Occipital lobe (tissue), 2 donors: ENCODE measurements around the gene ADK. TPM values are rescaled to one million over a fixed set of nuclear protein-coding genes. Genes with fewer than 3 reads are reported as not detected.
"Not testable (repeated sequence)": the region's sequence is repeated elsewhere in the genome, so short reads cannot be mapped to it uniquely, and the experiment has no call there.

Experiments
- DNase-seq: peaks from one replicate; lab custom pipeline; 2025; lab: John Stamatoyannopoulos, UW
- total RNA-seq: library from RNA; depleted of rRNA; stranded (reverse); fragments of >200 nt; gene quantifications from one replicate; pipeline ENCODE4 v1.2.3, GENCODE V29; 2014

ADK gene
- total RNA-seq, 1 donor from 2014 or later: 39.8 TPM

DNA sequence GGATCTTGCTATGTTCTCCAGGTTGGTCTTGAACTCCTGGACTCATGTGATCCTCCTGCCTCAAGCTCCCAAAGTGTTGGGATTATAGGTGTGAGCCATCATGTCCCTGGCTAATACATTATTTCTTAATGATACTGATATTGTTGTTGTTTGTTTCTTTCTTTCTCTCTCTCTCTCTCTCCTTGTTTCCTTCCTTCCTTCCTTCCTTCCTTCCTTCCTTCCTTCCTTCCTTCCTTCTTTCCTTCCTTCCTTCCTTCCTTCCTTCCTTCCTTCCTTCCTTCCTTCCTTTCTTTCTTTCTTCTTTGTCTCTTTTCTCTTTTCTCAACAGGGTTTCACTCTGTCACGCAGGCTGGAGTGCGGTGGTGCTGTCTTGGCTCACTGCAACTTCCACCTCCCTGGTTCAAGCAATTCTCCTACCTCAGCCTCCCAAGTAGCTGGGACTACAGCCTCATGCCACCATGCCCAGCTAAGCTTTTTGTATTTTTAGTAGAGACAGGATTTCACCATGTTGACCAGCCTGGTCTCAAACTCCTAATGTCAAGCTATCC is 149.1 kb downstream of the ADK start:
- not testable (repeated sequence) for DNase-seq

DNA sequence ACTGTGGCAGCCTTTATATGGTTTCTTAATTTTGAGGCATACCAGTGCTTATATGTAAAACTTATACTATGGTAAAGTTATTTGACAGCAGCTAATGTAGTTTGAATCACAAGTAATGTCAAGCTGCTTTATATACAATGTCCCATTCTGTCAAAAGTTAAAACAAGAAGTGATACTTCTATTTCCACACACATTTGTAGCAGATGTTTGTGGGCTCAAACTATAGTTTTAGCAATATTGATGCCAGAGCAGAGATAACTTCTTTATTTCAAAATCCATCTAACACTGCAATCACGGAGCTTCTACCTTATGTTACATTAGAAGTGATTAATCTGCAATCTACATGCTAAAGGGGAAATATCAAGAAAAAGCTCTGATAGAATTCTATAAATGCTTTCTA is 149.6 kb downstream of the ADK start:
- no peak for DNase-seq

DNA sequence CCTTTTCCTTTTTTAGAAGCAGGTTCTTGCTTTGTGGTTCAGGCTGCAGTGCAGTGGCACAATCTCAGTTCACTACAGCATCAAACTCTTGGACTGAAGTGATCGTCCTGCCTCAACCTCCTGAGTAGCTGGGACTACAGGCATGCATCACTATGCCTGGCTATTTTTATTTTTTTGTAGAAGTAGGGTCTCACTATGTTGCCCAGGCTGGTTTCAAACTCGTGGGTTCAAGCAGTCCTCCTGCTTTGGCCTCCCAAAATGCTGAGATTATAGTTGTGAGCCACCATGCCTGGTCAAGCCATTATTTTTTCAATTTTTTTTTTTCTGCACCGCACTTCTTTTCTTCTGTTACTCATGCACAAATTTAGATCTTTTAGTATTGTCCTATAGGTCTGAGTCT is 154.7 kb downstream of the ADK start:
- no peak for DNase-seq

DNA sequence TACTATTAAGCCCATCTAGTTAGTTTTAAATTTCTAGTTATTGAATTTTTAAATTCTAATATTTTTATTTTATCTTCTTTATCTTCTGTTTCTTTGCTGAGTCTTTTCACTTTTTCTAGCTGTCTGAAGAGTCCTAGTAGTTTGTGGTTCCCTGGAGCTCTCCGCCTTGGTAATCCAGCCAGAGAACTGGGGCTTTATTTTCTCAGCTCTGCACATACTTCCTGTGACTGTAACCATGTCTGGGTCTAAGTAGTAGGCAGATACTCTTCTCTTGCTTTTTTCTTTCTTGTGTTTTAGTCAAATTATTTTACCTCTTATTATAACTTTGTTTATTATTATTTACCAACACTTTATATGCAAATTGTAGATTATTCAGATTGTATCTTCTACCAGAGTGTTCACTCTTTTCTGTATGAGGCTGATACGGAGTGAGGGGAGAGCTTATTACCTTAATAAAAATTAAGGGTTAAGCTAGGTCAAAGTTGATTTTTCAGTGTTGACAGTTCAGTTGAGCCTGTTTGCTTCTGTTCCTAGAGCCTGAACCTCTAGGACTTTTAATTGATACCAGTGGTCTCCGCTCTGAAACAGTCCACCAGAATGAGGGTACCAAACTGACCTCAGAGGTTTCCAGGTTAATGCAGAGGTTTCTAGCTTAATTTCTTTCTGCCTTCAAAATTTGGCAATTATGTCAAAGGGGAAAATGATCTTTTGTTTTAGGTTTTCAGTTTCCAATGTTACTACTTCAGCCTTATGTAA is 155.4 kb downstream of the ADK start:
- DNase-seq: no peak

DNA sequence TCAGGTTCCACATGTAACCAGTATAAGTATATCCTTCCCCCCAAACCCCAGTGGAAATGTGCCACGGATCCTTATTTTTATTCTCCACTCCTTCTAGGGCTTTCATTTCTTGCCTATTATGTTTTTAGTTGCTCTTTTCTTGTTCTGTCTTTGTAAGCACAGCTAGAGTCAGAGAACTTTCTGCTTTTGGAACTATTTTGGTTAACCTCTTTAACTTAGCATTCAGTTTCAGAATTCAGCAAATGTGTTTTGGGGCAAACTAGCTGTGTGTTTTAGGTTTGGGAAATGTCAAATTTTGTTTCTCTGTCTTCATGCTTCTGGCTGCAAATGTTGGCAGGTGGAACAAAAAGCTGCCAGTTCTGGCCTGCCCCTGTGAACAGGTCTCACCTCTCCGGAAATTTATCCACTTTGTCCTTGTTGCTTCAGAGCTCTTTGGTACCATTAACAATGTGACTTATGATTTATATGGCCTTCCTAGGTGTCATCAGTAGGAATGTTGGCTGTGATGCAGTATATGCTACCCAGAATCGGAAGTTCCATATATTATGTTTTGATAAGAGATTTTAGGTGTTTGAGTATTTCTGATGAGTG is 156.1 kb downstream of the ADK start:
- DNase-seq: no peak

DNA sequence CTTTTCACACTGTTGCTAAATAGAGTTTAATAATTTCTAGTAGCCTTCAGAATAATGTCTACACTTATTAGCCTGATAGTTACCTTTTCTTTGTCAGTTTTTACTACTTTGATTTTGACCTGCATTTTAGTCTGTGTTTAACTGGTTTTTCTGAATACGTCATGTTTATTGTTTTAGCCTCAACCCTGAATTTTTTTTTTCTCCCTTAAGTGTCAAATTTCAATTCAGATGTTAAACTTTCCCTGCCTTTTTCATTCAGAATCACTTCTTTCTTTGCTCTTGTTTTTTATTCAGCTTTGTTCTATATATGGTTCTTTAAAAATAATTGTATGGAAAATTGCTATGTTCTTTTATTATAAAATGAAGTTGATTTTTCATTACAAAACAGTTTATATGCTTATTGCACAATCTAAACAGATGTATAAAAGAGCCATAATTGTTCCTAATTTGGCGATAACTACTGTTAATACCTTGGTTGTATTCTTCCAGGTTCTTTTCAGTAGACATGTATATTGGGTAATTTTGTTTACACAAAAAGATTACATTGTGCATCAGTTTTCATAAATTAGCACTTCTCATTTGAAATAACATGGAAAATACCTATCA is 159.7 kb downstream of the ADK start:
- no peak for DNase-seq

DNA sequence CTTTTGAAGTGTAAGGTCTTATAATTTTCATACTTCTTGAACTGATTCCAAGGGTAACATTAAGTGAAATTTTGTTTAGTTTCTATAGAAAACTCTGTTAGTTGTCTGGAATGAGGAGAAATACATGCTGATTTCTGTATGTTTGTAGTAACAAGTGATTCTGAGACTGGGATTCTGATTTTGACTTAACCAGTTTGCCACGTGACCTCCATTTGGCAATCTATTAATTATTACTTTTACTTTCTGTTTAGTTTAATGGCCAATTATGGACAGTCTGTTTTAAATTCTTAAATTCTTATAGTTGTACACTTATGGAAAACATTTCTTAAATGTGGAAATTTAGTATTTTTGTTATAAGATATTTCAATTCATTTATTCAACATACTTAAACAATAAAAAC is 163.1 kb downstream of the ADK start:
- DNase-seq: no peak

DNA sequence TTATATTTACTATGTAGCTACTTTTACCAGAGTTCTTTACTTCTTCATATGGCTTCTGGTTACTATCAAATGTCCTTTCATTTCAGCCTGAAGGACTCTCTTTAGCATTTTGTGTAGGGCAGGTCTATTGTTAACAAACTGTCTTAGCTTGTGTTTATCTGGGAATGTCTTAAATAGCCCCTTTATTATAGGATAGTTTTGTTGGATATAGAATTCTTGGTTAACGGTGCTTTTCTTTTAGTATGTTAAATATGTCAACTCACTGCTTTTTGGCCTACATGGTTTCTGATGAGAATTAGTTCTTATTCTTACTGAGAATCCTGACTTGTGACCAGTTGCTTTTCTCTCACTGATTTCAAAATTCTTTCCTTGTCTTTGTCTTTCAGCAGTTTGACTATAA is 169.0 kb downstream of the ADK start:
- no peak for DNase-seq

DNA sequence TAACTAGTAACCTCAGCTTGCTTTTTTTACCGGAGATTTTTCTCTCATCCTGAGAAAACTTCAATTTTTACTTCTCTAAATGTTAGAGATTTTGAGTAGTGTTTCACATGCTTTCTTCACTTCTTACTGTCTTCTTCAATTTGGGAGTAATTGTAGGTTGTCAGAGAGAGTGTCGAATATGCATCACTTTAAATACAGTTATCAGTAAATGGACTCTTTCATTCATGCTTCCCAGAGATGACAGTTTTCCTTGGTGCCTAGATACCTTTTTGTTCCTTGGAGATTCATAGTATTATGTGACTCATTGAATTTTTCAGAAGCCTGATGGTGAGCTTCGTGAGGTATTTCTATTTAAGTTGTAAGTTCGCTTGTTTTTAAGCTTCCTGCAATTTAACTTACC is 169.7 kb downstream of the ADK start:
- DNase-seq: no peak

DNA sequence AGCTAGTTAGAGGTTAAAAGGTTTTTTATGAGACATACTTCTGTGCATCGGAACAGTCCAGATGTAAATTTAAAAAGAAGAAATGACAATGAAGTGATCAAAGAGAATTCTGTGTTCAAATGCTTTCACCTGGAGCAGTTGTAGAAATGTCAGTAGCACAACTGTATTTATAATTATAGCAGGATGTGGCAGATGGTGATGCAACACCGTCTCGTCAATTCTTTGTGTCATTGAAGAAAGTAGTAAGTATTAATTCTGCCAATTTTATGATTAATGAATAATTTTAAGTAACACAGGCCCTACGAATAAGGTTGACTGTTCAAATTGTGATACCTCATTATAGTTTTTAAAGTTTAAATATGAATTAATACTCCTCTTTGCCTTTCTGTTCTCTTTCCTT is 171.1 kb downstream of the ADK start:
- no peak for DNase-seq

DNA sequence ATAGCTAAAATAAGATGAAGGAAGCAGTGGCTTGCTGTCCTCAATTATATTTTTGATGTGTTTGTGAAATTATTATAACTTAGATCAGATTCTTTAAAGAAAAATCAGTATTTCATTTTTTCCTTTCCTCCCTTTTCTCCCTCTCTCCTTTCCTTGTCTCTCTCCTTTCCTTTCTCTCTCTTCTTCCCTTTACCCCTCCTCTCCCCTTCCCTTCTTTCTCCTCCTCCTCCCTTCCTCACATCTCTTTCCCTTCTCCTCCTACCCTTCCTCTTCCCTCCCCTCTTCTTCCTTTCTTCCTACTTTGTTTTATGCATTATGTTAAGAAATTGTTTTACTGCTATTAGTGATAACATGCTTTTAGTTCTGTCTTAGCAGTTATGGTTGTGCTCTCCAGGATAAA is 171.5 kb downstream of the ADK start:
- no peak for DNase-seq

DNA sequence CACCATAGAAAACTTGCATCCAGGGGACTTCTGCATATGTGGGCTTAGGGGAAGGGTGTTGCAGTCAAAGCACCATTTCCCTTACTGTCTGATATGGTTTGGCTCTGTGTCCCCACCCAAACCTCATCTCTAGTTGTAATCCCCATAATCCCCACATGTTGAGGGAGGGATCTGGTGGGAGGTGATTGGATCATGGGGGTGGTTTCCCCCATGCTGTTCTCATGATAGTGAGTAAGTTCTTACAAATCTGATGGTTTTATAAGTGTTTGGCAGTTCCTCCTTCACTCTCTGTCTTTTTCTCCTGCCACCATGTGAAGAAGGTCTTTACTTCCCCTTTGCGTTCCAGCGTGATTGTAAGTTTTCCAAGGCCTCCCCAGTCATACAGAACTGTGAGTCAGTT is 177.4 kb downstream of the ADK start:
- DNase-seq: no peak

DNA sequence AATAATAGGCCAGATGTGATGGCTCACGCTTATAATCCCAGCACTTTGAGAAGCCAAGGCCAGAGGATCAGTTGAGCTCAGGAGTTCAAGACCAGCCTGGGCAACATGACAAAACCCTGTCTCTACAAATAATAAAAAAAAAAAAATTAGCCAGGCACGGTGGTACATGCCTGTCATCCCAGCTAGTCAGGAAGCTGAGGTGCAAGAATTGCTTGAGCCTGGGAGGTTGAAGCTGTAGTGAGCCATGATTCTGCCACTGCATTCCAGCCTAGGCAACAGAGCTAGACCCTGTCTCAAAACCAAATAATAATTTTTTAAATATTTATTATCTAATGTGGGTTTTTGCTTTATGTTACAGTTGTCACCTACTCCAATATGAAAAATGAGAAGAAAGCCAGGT is 178.9 kb downstream of the ADK start:
- DNase-seq: no peak

DNA sequence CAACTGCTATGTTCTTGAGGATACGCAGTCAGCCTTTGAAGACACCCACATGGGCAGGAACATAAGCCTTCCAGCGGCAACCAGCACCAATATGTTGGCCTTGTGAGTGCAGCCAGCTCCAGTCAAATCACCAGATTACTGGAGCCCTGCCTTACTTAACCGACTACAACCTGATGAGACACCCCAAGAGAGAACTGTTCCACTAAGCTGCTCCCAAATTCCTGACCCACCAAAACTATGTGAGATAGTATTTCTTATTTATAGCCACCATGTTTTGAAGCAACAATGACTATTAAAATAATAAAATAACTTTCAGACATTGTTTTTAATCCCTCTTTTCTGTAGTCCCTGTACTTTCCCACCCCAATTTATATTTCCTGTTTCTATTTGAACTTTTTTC is 179.6 kb downstream of the ADK start:
- DNase-seq: no peak

DNA sequence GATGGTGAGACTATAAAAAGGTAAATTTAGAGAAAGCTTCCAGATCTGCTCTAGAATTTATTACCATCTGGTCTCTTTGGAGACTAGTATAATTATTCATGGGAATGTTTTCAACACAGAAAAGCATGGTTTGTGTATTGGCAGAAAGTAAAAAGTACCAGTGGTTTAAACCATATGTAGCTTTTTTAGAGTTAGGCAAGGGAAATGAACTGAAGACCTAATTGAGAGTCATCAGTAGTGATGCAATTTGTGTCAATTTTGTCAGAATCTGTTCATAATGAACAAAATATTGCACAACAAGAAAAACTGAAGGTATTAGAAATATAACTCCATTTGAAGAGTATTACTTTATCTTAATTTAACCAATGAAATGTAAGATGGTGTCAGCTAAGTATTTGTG is 181.4 kb downstream of the ADK start:
- DNase-seq: no peak

DNA sequence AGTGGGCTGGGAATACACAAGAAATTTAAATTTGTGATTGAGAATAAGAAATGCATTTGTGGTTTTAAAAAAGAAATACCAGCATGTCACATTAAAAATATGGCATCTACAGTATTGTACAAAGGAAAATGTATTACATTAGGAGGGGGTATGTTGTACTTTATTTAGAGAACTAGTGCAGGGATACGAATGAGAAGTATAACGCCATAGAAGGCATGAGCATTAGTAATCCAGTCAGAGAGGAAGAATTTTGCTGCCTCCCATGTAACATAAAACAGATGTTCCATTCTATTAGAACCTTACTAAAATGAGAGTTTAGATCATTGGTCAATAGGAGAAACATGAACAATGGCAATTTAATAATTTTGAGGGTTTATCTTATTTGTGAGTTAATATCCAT is 182.2 kb downstream of the ADK start:
- DNase-seq: no peak

DNA sequence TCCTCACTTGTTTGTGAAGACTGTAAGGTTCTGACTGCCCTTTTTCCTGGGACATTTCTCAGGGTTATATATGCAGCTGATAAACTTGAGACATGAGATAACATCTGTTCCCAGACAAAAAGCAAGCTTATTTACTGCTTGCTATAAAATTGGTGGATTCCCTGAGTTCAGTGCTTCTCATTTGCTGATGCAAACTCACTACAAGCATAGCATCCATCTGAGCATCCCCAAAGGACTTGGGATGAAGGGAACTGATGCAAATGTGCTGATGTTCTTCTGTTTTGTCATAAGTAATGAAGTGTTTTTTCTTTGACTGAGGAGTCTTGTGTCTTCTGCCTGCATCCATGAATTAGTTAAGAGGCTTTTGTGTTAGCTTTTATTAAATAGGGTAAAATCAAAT is 183.2 kb downstream of the ADK start:
- DNase-seq: no peak

DNA sequence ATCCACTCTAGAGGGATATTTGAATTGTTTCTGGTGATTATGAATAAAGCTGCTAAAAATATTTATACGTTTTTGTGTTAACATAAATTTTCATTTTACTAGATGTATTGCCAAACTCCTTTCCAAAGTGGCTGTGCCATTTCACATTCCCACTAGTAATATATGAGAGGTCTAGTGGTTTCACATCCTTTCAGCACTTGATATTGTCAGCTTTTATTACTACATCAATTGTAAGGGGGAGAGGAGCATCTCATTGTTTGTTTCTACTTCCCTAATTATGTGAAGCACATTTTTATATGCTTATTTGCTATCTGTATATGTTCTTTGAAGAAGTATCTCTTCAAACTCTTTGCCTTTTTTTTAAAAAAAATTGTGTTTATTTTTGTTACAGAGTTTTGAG is 184.5 kb downstream of the ADK start:
- DNase-seq: no peak

DNA sequence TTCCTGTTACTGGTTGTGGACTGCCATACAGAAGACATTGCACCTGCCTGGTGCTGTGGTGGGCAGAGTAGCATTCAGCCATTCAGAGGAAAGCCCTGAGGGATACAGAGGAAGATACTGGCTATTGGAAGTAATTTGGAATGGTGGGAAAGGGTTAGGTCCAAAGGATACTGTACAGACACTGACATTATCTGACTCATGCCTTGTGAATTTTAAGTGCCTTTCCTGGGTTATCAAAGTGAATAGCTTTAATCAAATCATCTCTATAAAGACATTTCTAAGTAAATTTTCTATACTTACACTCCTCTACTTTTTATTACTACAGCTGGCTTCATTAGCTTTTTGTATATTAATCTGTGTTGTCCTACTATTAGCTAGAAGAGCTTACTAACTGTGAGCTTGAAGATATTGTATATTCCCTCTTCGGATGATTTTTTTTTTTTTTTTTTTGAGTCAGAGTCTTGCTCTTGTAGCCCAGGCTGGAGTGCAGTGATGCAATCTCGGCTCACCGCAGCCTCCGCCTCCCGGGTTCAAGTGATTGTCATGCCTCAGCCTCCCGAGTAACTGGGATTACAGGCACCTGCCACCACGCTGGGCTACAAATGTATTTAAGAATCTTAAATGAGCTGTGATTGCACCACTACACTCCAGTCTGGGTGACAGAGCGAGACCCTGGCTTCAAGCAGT is 186.5 kb downstream of the ADK start:
- DNase-seq: no peak

DNA sequence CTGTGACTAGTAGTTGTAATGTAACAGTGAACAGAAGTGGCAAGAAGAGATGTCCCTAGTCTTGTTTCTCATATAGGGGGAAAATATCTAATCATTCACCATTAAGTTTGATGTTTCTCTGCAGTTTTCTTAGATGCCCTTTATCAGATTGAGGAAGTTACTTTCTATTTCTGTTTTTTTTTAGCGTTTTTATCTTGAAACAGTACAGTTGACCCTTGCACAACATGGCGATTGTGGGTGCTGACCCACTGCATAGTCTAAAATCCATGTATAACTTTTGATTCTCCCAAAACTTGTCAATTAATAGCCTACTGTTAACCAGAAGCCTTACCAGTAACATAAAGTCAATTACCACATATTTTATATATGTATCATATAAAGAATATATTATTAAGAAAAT is 192.0 kb downstream of the ADK start:
- DNase-seq: no peak

DNA sequence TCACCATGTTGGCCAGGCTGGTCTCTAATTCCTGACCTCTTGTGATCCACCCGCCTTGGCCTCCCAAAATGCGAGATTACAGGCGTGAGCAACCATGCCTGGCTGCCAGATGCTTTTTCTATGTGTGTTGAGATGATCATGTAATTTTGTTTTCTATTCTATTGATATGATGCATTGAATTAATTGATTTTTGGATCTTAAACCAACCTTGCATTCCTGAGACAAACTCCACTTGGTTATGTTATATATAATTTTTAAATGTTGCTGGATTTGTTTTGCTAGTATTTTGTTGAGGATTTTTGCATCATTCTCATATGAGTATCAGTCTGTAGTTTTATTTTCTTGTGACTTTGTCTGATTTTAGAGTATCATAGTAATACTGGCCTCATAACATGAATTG is 192.8 kb downstream of the ADK start:
- no peak for DNase-seq

DNA sequence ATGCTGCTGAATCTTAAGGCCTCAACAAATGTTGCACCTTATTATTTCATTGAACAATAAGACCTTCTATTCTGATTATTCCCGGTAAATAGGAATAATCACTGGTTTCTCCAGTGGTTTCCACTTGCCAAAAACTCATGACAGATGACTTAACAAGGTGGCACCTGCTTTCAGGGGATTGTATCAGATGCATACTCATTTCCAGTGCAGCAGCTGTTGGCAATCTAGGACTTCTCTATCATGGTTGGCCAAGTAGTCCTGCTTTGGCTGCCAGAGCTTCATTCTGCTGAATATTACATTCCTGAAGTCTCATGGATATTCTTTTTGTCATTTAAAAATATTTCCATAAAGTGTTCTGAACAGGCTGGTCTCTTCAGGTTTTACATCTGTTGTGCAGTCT is 193.3 kb downstream of the ADK start:
- DNase-seq: no peak
